Activated naive CD4-positive, alpha-beta T cell treated with anti-CD3 and anti-CD28 coated beads, Interleukin-2, amount 50 U/mL, for 16 hours (primary cell): ENCODE results near the gene ATP9B.

Experiments
- DNase-seq: peaks from one replicate; pipeline ENCODE4 v3.0.0-alpha.2; 2020

ATP9B gene

DNA sequence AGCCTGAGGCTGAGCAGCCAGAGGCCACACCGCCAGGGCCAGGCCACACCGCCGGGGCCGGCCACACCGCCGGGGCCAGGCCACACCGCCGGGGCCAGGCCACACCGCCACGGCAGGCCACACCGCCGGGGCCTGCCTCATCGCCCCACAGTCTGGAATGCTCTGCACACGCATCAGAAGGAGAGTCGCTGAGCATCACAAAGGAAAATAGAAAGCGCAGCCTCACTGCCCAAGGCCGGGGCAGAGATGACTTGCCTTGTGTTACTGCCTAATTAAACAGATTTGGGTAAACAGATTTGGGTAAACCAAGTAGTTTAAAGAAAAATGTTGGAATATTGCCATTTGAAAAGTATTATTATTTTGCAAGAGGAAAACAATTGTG lies 316.1 kb downstream of the ATP9B start:
- DNase-seq: no peak

DNA sequence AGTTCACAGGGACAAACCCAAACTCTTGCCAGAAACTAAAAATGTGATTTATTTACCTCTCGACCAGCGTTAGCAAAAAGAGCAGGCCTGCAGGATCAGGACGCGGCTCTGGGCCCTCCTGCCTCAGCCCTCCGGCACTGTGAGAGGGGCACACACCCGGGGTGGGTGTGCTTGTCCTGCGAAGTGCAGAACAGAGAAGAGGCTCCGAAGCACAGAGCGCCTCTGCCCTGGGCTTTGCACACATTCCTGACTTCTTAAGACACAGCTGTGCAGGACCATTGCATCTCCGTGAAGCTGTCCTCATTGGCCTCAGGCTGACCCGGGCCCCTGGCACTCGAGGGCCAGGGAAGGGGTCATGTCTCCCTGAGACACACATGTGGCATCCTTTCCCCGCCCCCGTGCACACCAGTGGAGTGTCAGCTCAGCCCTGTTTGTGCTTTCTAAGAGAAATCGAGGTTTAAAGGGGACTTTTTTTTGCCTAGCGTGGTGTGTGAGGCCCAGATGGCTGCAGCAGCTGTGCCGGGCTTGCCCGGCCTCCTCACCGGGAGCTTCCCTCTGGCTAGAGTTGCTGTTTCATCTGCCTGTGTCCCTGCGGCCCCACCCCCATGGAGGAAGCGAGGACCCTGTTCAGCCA lies 316.6 kb downstream of the ATP9B start:
- no peak for DNase-seq

DNA sequence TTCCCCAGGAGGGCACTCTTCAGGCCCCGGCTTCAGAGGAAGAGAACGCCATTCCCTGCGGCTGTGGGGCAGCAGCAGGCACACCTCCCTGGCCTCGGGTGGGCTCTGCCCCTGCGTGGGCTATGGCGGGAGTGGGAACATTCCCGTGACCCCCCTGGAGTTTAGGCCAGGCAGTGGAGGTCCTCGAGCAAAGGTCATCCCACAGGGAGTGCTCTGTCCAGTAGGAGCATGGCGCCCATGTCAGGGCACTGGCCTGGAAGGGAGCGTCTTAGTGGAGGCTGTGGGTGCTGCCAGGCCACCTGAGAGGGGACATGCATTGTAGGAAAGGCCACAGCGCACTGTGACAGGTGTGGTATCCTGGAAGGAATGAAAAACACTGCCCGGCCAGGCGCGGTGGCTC lies 317.4 kb downstream of the ATP9B start:
- no peak for DNase-seq

DNA sequence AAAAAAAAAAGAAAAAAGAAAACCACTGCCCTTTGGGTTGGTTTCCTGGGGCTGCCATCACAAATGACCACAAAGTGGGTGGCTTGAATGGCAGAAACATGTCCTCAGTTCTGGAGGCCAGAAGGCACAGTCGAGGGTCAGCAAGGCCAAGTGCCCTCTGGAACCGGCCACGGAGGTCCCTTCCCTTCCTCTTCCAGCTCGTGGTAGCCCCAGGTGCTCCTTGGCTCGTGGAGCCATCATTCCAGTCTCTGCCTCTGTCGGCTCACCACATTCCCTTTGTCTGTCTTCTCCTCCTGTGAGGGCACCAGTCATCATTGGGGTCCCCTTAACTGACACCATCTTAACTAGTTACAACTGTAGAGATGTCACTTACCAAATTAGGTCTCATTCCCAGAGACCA lies 318.0 kb downstream of the ATP9B start:
- DNase-seq: no peak

DNA sequence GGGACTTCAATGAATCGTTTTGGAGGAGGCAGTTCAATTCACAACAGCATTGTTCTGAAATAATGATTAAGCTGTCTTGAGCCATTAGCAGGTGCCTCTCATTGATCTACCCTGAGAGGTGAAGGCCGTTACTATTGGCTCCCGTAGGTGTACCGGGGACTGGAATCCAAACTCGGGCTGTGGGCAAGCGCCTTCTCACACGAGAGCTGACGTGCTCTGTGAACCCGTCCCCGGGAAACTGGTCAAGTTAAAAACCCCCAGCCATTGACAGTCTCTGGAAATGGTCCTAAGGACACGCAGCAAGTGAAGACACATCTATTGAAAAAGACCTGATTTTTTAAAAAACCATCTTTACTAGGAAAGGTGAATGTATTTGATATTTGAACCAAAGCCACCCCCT lies 318.4 kb downstream of the ATP9B start:
- no peak for DNase-seq

DNA sequence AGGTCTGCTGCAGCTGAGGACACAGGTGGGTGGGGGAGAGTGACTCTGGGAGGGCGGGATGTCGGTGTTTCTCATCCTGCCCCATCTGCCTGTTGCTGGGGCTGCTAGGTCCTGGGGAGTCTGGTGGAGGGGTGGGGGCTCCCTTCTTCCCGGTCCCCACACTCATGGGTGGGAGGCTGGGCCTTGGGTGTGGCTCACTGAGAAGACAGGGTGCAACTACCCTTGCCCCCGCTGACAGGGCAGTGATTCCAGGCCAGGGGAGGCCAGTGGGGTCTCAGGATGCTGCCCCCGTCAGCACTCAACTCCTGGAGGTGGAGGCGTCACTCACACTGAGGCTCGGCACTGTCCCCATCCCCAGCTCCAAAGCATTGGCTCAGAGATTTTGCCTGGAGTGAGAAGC lies 318.8 kb downstream of the ATP9B start:
- no peak for DNase-seq

DNA sequence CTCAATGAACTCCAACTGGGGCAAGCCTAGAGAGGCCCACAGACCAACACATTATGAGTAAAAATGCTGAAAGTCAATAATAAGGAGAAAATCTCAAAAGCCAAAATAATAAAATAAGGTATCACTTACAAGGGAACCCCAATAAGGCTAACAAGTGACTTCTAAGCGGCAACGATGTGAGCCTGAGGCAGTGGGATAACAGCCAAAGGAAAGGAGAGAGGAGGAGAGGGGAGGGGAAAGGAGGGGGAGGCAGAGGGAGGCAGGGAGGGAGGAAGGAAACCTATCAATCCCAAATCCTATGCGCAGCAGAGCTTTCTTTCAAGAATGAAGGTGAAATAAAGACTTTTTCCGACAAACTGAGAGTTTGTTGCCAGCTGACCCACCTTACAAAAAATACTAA lies 320.5 kb downstream of the ATP9B start:
- no peak for DNase-seq

DNA sequence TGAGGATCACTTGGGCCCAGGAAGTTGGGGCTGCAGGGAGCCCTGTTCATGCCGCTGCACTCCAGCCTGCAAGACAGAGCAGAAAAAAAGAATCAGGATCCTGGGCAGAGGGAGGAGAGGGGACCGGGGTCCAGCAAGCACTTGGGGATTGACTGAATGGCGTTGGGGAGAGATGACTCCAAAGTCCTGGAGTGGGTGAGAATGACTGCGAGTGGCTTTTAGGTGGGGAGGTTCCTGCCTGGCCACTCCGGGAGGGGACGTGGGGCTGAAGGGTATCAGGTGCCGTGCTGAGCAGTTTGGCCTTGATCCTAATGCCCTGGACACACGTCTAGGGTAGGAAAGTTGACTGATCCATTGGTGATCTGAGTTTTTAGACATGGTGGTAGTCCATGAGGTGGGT lies 323.0 kb downstream of the ATP9B start:
- DNase-seq: no peak

DNA sequence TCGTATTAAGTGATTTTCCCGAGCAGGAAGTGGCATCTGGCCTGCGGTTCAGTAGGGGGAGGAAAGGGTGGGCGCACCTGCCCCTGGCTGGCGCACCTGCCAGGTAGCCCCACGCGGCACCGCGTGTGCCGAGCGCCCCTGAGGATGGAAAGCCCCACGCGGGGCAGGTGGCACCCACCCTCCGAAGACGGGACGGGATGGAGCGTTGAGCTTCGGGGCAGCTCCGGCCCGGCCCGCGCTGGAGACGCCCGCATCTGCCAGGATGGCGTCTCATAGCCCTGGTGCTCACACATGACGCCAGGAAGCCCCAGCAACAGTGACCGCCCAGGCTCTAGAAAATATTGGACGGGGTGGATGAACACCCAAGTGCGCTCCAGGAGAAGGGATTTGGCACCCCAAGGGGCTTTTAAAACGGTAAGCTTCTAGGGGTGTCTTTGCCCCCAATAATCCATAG lies 324.0 kb downstream of the ATP9B start:
- no peak for DNase-seq

DNA sequence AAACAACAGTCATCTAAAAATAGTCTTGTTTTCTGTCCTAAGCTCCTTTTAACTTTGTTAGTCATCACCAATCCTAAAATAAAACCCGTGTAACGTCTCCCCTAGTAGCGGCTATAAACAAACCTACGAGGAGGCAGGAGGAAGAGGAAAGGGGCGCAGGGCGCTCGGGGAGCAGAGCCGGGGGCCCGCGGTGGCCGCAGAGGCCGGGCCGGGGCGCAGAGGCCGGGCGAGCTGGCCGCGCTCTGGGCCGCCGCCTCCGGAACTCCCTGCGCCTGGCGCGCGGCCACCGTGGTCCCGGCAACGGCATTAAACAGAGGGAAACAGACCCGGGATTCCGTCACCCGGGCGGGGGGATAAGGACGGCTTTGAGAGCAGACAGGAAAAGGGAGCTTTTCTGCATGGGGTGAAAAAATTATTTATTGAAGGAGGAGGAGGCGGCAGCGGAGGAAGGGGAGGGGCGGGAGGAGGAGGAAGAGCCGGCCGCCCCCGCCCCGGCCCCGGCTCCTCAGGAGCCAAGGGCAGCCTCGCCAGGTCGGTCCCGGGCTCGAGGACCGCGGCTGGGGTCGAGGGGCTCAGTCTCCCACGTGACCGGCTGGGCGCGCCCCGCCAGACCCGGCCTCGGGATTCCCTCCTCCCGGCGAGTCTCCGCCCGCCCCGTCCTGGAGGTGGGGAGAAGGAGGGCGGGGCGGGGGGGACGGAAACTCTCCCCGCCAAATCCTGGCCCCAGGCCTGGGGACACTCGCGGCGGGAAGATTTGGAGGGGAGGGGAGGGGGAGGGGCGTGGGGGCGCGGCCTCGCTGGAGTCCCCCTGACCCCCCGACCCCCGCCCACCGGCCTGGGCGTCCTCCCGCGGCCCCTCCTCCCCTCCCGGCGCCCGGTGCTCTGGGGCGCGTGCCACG lies 324.7 kb downstream of the ATP9B start:
- peak; percentile 50 for DNase-seq

DNA sequence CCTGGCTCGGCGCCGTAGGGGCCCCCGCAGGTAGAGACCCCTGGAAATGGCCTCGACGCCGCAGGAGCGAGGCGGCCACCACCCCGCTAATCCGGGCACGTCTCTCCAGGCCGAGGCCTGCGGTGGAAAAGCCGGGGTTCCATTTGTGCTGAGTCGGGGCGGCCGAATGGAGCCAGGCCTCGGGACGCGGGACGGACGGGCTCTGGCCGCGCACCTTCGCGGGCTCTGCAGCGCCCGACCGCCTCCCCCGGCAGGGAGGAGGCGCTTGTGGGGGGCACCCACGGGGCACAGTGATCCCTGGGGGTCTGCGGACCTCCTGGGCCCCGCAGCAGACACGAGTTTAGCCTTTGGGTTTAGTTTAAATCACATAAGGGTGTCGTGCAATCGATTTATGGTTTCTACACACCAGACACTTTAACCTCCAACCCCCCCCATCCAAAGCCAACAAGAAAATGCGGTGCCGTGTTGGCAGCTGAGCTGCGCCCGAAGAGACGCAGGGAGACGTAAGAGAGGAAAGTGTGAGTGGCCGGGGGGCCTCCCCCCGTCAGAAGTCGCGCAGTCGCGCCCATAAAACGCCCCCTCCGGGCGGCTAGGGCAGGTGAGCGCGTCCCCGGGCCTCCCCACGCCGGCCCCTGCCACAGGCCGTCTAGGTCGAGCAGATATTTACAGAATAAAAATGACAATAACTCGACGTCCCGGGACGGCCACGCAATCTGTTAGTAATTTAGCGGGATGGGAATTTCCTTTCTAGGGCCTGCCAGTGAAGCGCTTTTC lies 325.5 kb downstream of the ATP9B start:
- peak; percentile 85 for DNase-seq

DNA sequence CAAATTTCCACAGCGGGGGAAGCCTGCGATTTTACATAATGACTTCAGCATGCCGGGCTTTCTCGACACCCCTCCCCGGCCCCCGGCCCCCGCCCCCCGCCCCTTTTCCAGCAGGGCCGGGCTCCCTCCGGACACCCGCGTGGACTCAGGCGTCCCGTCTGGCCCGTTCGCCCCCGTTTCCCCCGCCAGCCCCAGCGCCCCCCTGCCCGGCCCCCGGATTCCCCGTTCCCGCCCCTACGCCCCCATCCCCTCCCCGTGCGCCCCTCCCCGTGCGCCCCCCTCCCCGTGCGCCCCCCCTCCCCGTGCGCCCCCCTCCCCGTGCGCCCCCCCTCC lies 326.1 kb downstream of the ATP9B start:
- no peak for DNase-seq

DNA sequence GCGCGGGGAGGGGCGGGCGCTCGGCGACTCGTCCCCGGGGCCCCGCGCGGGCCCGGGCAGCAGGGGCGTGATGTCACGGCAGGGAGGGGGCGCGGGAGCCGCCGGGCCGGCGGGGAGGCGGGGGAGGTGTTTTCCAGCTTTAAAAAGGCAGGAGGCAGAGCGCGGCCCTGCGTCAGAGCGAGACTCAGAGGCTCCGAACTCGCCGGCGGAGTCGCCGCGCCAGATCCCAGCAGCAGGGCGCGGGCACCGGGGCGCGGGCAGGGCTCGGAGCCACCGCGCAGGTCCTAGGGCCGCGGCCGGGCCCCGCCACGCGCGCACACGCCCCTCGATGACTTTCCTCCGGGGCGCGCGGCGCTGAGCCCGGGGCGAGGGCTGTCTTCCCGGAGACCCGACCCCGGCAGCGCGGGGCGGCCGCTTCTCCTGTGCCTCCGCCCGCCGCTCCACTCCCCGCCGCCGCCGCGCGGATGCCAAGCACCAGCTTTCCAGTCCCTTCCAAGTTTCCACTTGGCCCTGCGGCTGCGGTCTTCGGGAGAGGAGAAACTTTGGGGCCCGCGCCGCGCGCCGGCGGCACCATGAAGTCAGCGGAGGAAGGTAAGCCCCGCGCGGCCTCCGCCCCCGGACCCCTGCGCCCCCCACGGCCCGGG lies 326.7 kb downstream of the ATP9B start, which contains the start of gene NFATC1:
TSS of gene NFATC1 (plus strand) at position 170 of the 644 bp plus-strand sequence. CDS start at position 465, 295 bp downstream.
- DNase-seq: peak; percentile 88

DNA sequence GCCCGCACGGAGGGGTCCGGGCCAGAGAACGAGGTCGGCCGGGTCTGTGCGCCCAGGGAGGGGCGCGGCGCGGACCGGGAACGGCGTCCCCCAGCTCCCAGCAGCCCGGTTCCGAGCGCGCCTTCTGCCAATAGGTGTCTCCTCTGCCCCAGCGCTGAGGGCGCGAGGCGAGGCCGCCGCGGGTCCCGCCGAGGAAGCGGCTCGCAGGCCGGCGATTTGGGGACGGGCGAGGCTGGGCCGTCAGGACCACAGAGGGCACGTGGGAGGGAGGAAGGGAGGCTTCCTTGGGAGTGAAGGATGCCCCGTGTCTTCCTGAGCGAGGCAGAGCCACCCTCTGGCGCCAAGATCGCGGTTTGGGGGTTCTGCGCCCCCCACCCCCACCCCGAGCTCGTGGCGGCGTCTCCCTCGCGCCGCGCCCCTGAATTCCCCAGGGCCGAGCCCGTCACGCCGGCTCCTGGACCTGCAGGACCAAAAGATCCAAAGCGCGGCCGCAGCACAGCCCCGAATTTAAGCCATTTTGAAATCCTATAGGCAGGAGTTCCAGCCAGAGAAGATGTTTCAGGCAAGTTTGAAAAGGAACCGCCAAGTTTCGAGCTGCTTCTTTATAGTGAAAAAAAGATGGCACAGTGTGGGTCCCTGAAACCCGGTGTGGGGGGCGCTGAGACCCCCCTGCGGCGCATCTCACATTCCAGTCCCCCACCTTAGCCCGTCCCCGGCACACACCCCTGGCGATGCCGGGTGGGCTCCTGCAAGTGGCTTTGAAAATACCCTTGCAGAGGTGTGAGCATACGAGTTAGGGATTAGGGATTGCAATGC lies 327.4 kb downstream of the ATP9B start:
- peak; percentile 55 for DNase-seq

DNA sequence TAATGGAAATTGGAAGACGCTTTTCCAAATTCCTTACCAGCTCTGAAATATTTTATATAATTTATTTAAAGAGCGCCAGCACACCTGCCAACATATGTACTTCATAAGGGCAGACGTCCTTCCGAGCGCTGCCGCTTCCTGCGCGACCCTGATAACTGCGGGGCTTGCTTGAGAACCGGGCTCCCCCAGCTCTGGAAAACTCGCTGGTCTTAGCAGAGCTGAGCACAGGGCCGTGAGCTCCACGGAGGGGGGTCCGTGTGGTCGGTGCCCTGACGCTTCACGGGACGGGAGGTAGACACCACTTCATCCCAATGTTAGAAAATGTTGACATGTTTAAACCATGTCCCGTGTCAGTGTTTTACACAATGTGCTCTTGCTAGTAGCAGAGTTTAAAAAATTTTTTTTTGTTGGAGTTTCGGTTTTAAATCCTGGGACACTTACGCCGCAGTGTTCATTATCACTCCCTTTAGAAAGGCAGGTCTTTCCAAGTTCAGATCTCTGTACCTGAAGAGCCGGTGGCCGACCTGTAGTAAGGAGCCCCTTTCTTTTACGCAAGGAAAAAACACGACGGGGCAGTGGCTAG lies 328.1 kb downstream of the ATP9B start:
- no peak for DNase-seq

DNA sequence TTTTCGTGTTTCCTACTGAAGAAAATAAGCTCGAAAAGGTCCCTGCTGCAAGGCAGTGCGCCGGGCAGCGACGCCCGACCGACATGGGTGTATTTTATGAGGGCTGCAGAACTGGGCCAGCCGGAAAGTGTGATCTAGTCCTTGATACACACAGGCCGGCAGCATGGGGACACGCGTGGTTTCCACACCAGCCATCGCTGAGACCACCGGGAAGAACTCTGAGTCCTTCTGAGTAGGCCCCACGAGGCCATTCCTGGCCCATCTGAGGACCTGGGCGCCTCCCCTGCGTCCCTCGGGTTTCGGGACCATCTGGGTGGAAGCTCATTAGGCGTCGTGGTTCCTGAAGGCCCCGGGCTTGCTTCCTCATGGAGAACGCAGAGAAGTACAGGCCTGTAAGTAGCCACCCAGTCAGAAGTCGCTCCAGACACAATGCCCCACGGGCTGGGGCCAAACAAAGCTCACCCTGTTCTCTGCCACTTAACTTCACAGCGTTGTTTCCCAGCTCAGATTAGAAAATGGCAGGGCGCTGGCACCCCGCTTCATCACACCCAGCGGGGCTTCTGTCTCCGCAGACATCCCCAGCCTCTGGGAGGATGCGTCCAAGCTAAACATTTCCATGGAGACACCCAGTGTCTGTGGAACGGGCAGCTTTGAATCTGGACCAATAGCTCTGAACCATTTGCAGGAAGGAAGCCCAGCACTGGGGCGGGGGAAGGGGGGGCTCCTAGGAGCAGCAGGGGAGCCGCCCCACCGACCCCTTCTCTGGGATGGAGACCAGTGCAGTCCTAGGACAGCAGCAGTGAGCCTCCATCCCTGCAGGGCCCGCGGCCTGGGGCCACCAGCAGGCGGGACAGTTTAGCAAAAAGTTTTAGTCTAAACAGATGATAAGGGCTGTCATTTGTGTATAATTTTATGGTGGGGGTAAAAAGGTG lies 328.9 kb downstream of the ATP9B start:
- DNase-seq: no peak

DNA sequence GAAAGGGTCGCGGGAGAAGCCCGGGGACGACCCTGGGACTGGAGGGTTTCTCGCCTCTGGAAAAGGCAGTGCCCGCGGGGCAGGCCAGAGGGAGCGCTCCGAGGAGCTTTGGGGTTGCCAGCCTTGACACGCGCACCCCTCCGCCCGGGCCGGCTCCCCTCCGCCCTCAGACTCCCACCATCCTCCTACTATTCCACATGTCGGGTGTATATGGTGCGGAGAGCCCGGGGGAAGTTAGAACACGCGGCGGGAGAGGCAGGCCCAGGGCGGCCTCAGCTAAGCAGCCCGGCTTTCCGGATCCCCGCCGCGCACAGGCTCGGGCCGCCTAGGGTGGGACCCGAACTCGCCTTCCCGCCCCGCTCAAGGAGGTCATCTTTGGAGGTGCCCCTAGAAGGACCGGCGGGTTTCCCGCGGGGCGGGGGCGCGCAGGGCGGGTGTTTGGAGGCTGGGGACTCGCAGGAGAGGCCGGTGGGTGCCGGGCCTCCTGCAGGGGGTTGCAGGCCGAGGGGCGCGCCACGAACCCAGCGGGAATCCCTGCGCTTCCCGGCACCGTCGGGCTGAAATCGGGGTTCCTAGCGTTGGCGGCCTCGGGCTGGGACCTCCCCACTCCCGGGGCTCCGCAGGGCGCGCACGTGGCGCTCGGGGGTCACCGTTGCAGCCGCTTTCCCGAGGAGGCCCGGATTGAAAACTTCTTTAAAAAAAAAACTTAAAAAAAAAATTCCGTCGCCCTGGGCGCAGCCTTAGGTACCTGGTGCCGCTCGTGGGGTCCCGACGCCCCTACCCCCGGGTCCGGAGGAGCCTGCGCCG lies 330.3 kb downstream of the ATP9B start:
- DNase-seq: no peak

DNA sequence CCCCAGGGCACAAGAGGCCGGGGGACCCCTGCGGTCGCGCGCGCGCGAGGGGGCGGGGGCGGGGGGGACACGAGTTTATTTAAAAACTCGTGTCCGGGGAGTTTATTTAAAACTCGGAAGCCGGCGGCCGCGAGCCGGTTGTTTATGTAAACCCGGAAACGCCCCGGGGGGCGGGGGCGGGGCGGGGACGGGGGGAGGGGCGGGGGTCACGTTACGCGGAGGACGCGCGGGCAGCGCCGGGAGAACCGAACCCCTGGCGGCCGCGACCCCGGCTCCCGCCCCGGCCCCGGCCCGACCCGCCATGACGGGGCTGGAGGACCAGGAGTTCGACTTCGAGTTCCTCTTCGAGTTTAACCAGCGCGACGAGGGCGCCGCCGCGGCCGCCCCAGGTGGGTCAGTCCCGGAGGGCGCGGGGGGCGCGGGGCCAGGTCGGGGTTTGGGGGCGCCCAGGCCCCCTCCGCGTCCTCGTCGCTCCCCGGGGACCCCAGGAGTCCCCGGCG lies 330.9 kb downstream of the ATP9B start:
- DNase-seq: peak; percentile 64

DNA sequence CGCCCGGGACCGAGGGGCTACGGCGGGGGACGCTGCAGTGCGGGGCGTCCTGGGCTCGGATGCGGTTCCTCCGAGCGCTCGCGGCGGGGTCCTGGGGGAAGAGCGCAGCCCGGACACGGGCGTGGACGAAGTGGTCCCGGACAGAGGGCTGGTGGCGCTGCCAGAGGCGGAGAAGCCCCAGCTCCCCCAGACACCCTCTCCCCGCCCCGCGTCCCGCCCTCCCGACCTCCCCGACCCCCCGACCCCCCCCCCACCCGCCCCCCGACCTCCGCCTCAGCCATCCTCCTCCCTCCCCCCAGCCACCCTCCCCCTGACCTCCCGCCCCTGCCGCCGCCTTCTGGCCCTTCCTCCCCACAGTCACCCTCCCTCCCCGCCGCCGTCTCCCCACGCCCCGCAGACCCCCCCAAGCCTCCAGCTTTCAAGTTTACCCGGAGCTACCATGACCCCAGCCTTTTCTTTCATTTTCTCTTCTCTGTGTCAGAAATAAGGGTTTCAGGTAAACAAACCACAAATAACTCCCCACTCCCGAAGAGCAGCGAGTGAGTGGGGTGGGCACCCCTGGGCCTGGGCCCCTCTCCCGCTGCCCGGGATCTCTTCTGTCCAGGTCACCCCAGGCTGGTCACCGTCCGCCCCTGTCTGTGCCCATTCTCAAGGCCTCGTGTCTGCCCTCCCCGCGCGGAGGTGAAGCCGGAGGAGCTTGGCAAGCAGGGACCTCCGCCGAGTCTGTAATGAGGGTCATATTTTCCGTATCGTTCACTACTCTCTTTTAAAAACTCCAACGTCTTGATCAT lies 331.6 kb downstream of the ATP9B start:
- peak; percentile 71 for DNase-seq
